ENCODE data around the gene PACRG.
A peak's percentile ranks its signal among the peaks of the same experiment; 100 is the strongest.

Gene PACRG

GRCh38 chr6:163175301-163175700 is 447.5 kb downstream of the PACRG start:
- H3K4me1 ChIP-seq (ENCODE audit: insufficient read depth, insufficient read length) = no peaks in the 10 kb centered on the region
- DNase-seq (ENCODE audit: low read depth, low spot score) = no peak
- H3K27me3 ChIP-seq (ENCODE audit: insufficient read depth, insufficient read length) = no peaks in the 10 kb centered on the region
- H3K4me3 ChIP-seq (ENCODE audit: insufficient read length, low read depth) = no peak overlapping the region
- no peak for TF ChIP-seq YY1 (IDR thresholded peaks at IDR 0.05; ENCODE audit: insufficient read depth, insufficient read length)
- TF ChIP-seq SUZ12 (IDR thresholded peaks at IDR 0.05; ENCODE audit: extremely low read depth, insufficient read depth, insufficient read length) = no peak
- no peak for TF ChIP-seq ZNF274 (IDR thresholded peaks at IDR 0.05; ENCODE audit: low read depth, low read length)
- H3K9ac ChIP-seq (ENCODE audit: insufficient read length, low read depth) = no peak overlapping the region
- H3K9me3 ChIP-seq (ENCODE audit: insufficient read depth, low read length) = peaks cover 4% of the 10 kb centered on the region; the same call in 1 of the 2 replicates
- H3K36me3 ChIP-seq (ENCODE audit: insufficient read depth, insufficient read length, low read length) = no peaks in the 10 kb centered on the region

GRCh38 chr6:163176097-163176496 is 448.3 kb downstream of the PACRG start:
- Histone ChIP-seq H3K9me3 (ENCODE audit: insufficient read depth, low read length) (no peaks in the 10 kb centered on the region), H3K4me3 (ENCODE audit: insufficient read length, low read depth) (no peak overlapping the region), H3K9ac (ENCODE audit: insufficient read length, low read depth) (no peak overlapping the region), H3K36me3 (ENCODE audit: insufficient read depth, insufficient read length, low read length) (no peaks in the 10 kb centered on the region), H3K27me3 (ENCODE audit: insufficient read depth, insufficient read length) (no peaks in the 10 kb centered on the region), H3K4me1 (ENCODE audit: insufficient read depth, insufficient read length) (no peaks in the 10 kb centered on the region)
- DNase-seq (ENCODE audit: low read depth, low spot score) = no peak
- no peak for TF ChIP-seq ZNF274 (IDR thresholded peaks at IDR 0.05; ENCODE audit: low read depth, low read length)
- TF ChIP-seq YY1 (IDR thresholded peaks at IDR 0.05; ENCODE audit: insufficient read depth, insufficient read length) = no peak
- no peak for TF ChIP-seq SUZ12 (IDR thresholded peaks at IDR 0.05; ENCODE audit: extremely low read depth, insufficient read depth, insufficient read length)

- H3K27me3 ChIP-seq (ENCODE audit: insufficient read depth, insufficient read length) = no peaks in the 10 kb centered on the region
Measured at GRCh38 chr6:163177007-163177406, 449.2 kb downstream of the PACRG start.

GRCh38 chr6:163177892-163178420 is 450.2 kb downstream of the PACRG start:
- H3K27me3 ChIP-seq (ENCODE audit: insufficient read depth, insufficient read length) = no peaks in the 10 kb centered on the region
- H3K9me3 ChIP-seq (ENCODE audit: insufficient read depth, low read length) = no peaks in the 10 kb centered on the region
- no peak overlapping the region for H3K4me3 ChIP-seq (ENCODE audit: insufficient read length, low read depth)
- no peak overlapping the region for H3K9ac ChIP-seq (ENCODE audit: insufficient read length, low read depth)
- no peak for DNase-seq (ENCODE audit: low read depth, low spot score)
- no peaks in the 10 kb centered on the region for H3K4me1 ChIP-seq (ENCODE audit: insufficient read depth, insufficient read length)
- no peak for TF ChIP-seq ZNF274 (IDR thresholded peaks at IDR 0.05; ENCODE audit: low read depth, low read length)
- no peak for TF ChIP-seq SUZ12 (IDR thresholded peaks at IDR 0.05; ENCODE audit: extremely low read depth, insufficient read depth, insufficient read length)
- TF ChIP-seq YY1 (IDR thresholded peaks at IDR 0.05; ENCODE audit: insufficient read depth, insufficient read length) = no peak
- H3K36me3 ChIP-seq (ENCODE audit: insufficient read depth, insufficient read length, low read length) = no peaks in the 10 kb centered on the region

More at GRCh38 chr6:163177007-163177406, 449.2 kb downstream of the PACRG start:
- no peak overlapping the region for H3K9ac ChIP-seq (ENCODE audit: insufficient read length, low read depth)
- no peaks in the 10 kb centered on the region for H3K9me3 ChIP-seq (ENCODE audit: insufficient read depth, low read length)
- H3K4me1 ChIP-seq (ENCODE audit: insufficient read depth, insufficient read length) = no peaks in the 10 kb centered on the region
- TF ChIP-seq SUZ12 (IDR thresholded peaks at IDR 0.05; ENCODE audit: extremely low read depth, insufficient read depth, insufficient read length) (no peak), YY1 (IDR thresholded peaks at IDR 0.05; ENCODE audit: insufficient read depth, insufficient read length) (no peak), ZNF274 (IDR thresholded peaks at IDR 0.05; ENCODE audit: low read depth, low read length) (no peak)
- no peaks in the 10 kb centered on the region for H3K36me3 ChIP-seq (ENCODE audit: insufficient read depth, insufficient read length, low read length)
- no peak overlapping the region for H3K4me3 ChIP-seq (ENCODE audit: insufficient read length, low read depth)
- no peak for DNase-seq (ENCODE audit: low read depth, low spot score)

GRCh38 chr6:163179061-163179460 is 451.3 kb downstream of the PACRG start:
- H3K4me3 ChIP-seq (ENCODE audit: insufficient read length, low read depth) = no peak overlapping the region
- no peaks in the 10 kb centered on the region for H3K9me3 ChIP-seq (ENCODE audit: insufficient read depth, low read length)
- TF ChIP-seq ZNF274 (IDR thresholded peaks at IDR 0.05; ENCODE audit: low read depth, low read length) (no peak), SUZ12 (IDR thresholded peaks at IDR 0.05; ENCODE audit: extremely low read depth, insufficient read depth, insufficient read length) (no peak), YY1 (IDR thresholded peaks at IDR 0.05; ENCODE audit: insufficient read depth, insufficient read length) (no peak)
- H3K4me1 ChIP-seq (ENCODE audit: insufficient read depth, insufficient read length) = no peaks in the 10 kb centered on the region
- H3K36me3 ChIP-seq (ENCODE audit: insufficient read depth, insufficient read length, low read length) = no peaks in the 10 kb centered on the region
- no peaks in the 10 kb centered on the region for H3K27me3 ChIP-seq (ENCODE audit: insufficient read depth, insufficient read length)
- H3K9ac ChIP-seq (ENCODE audit: insufficient read length, low read depth) = no peak overlapping the region
- no peak for DNase-seq (ENCODE audit: low read depth, low spot score)

- no peaks in the 10 kb centered on the region for H3K36me3 ChIP-seq (ENCODE audit: insufficient read depth, insufficient read length, low read length)
- H3K9ac ChIP-seq (ENCODE audit: insufficient read length, low read depth) = no peak overlapping the region
- H3K27me3 ChIP-seq (ENCODE audit: insufficient read depth, insufficient read length) = no peaks in the 10 kb centered on the region
- TF ChIP-seq YY1 (IDR thresholded peaks at IDR 0.05; ENCODE audit: insufficient read depth, insufficient read length) (no peak), SUZ12 (IDR thresholded peaks at IDR 0.05; ENCODE audit: extremely low read depth, insufficient read depth, insufficient read length) (no peak), ZNF274 (IDR thresholded peaks at IDR 0.05; ENCODE audit: low read depth, low read length) (no peak)
- H3K4me3 ChIP-seq (ENCODE audit: insufficient read length, low read depth) = no peak overlapping the region
- H3K4me1 ChIP-seq (ENCODE audit: insufficient read depth, insufficient read length) = no peaks in the 10 kb centered on the region
- no peak for DNase-seq (ENCODE audit: low read depth, low spot score)
- H3K9me3 ChIP-seq (ENCODE audit: insufficient read depth, low read length) = no peaks in the 10 kb centered on the region
Measured at GRCh38 chr6:163179721-163180120, 451.9 kb downstream of the PACRG start.

GRCh38 chr6:163180874-163181541 is 453.2 kb downstream of the PACRG start:
- Histone ChIP-seq H3K4me1 (ENCODE audit: insufficient read depth, insufficient read length) (no peaks in the 10 kb centered on the region), H3K9ac (ENCODE audit: insufficient read length, low read depth) (no peak overlapping the region), H3K4me3 (ENCODE audit: insufficient read length, low read depth) (no peak overlapping the region), H3K27me3 (ENCODE audit: insufficient read depth, insufficient read length) (no peaks in the 10 kb centered on the region), H3K36me3 (ENCODE audit: insufficient read depth, insufficient read length, low read length) (no peaks in the 10 kb centered on the region), H3K9me3 (ENCODE audit: insufficient read depth, low read length) (no peaks in the 10 kb centered on the region)
- TF ChIP-seq ZNF274 (IDR thresholded peaks at IDR 0.05; ENCODE audit: low read depth, low read length) (no peak), SUZ12 (IDR thresholded peaks at IDR 0.05; ENCODE audit: extremely low read depth, insufficient read depth, insufficient read length) (no peak), YY1 (IDR thresholded peaks at IDR 0.05; ENCODE audit: insufficient read depth, insufficient read length) (no peak)
- peak; percentile 15 for DNase-seq (ENCODE audit: low read depth, low spot score)

Data from NT2/D1 (cell line).